Left ventricle myocardium superior (tissue), 1 donor: ENCODE results near the gene GNG5. TPM values are rescaled to one million over a fixed set of nuclear protein-coding genes. Genes with fewer than 3 reads are reported as not detected.
A peak's percentile ranks its signal among the peaks of the same experiment; 100 is the strongest.
"Not testable (repeated sequence)": the region's sequence is repeated elsewhere in the genome, so short reads cannot be mapped to it uniquely, and the experiment has no call there.

ENCODE experiments used
- ATAC-seq: fragments of 200-7000 bp; cut with Tn5 transposase; one replicate; pipeline ENCODE4 v1.9.1; 2020; ENCODE audit warnings: mild to moderate bottlenecking, moderate library complexity
- DNase-seq: peaks from one replicate; pipeline ENCODE4 v3.0.0-alpha.2; 2020
- intact Hi-C: fragments of 100-400 bp; cut with micrococcal nuclease; formaldehyde crosslinking; loops from one replicate; pipeline ENCODE4 v1.11.0; 2022
- total RNA-seq: library from RNA; stranded (reverse); fragmentation: NEBNext Ultra II Directional; extraction: Animal tissue kit (Norgen Biotek cat#: 25700); gene quantifications from one replicate; pipeline ENCODE4 v1.2.1, GENCODE V29; 2021
- donor health status: DM: no; HTN: yes; CAD: no; lungs with severe emphysema.

GNG5 gene
- total RNA-seq, 1 donor from 2014 or later: 213 TPM

- intact Hi-C loops: no loop called here
- DNase-seq (no peak), ATAC-seq (no peak)
Measured at GRCh38 chr1:84493747-84494146, 12.6 kb downstream of the GNG5 start.

- intact Hi-C loops: no loop called here
- ATAC-seq: peak; percentile 83
- DNase-seq: no peak
Measured at GRCh38 chr1:84492726-84493125, 13.7 kb downstream of the GNG5 start.

- no peak for ATAC-seq
- intact Hi-C loops: no loop called here
- no peak for DNase-seq
Measured at GRCh38 chr1:84489766-84490165, 16.6 kb downstream of the GNG5 start.

- ATAC-seq (no peak), DNase-seq (no peak)
- intact Hi-C loops: no loop called here
Measured at GRCh38 chr1:84488107-84488506, 18.3 kb downstream of the GNG5 start.

GRCh38 chr1:84481317-84481716 lies 25.1 kb downstream of the GNG5 start:
- intact Hi-C loops: no loop called here
- ATAC-seq: no peak
- no peak for DNase-seq

- no peak for DNase-seq
- no peak for ATAC-seq
- intact Hi-C loops: no loop called here
Measured at GRCh38 chr1:84480650-84481049, 25.7 kb downstream of the GNG5 start.

- intact Hi-C loops: no loop called here
- no peak for ATAC-seq
- no peak for DNase-seq
Measured at GRCh38 chr1:84479998-84480397, 26.4 kb downstream of the GNG5 start.

GRCh38 chr1:84478876-84479868 lies 27.2 kb downstream of the GNG5 start, which contains the start of gene RPF1:
Gene RPF1 (plus strand): TSS chr1:84479266. CDS start chr1:84479282, 16 bp downstream.
- intact Hi-C loops: no loop called here
- peak; percentile 85 for DNase-seq
- ATAC-seq: peak; percentile 98

- no peak for DNase-seq
- ATAC-seq: no peak
- intact Hi-C loops: no loop called here
Measured at GRCh38 chr1:84476225-84476624, 30.2 kb downstream of the GNG5 start.

- DNase-seq: no peak
- no peak for ATAC-seq
- intact Hi-C loops: no loop called here
Measured at GRCh38 chr1:84467298-84467697, 39.1 kb downstream of the GNG5 start.

GRCh38 chr1:84462118-84462517 lies 44.3 kb downstream of the GNG5 start:
- intact Hi-C loops: no loop called here
- DNase-seq: no peak
- ATAC-seq: no peak

GRCh38 chr1:84452436-84452835 lies 53.9 kb downstream of the GNG5 start:
- intact Hi-C loops: no loop called here
- no peak for DNase-seq
- no peak for ATAC-seq

GRCh38 chr1:84450910-84451309 lies 55.5 kb downstream of the GNG5 start:
- intact Hi-C loops: no loop called here
- DNase-seq: no peak
- ATAC-seq: no peak

GRCh38 chr1:84448704-84449103 lies 57.7 kb downstream of the GNG5 start:
- not testable (repeated sequence) for DNase-seq, ATAC-seq
- intact Hi-C loops: loop anchor here (10.0 kb wide), 1 partner anchor 156 kb away; no protein-coding TSS in a partner anchor

Other genes with a start within 250 kb of the GNG5 start
- 1.7 TPM for gene SAMD13, start 204.9 kb downstream of the GNG5 start, total RNA-seq
- not detected for gene DNASE2B, start 108.1 kb downstream of the GNG5 start, total RNA-seq
- gene RPF1, start 27.3 kb downstream of the GNG5 start, total RNA-seq: 35.9 TPM
- gene SPATA1, start 195 bp downstream of the GNG5 start, total RNA-seq: 1.7 TPM
- gene CTBS, start 67.9 kb upstream of the GNG5 start, total RNA-seq: 6.7 TPM
- 16.5 TPM for gene SSX2IP, start 183.9 kb upstream of the GNG5 start, total RNA-seq